K562 (cell line): ENCODE data around the gene EPHB2. TPM values are rescaled to one million over a fixed set of nuclear protein-coding genes. Genes with fewer than 3 reads are reported as not detected.
A peak's percentile ranks its signal among the peaks of the same experiment; 100 is the strongest.

ENCODE experiments used
- ATAC-seq: fragments of 200-7000 bp; cut with Tn5 transposase; 3 replicates; pipeline ENCODE4 v1.9.1; 2020; ENCODE audit warnings: moderate library complexity
- BruUV-seq: library from RNA; stranded (reverse); fragments of 400-500 nt; replicated peaks from 2 replicates; lab custom pipeline; 2021; lab: Mats Ljungman, UMichigan
- CTCF ChIA-PET: fragments of 300-600 bp; formaldehyde crosslinking; extraction: SDS; loops from one replicate; lab custom pipeline; 2021; ENCODE audit warnings: low intra/inter-chr PET ratio; lab: Yijun Ruan, JAX
- POLR2A ChIA-PET: fragments of 300-600, 350-650 bp; sonication (Branson Sonifier 250); formaldehyde crosslinking; extraction: SDS; loops from one replicate; lab custom pipeline; 2021; ENCODE audit warnings: antibody characterized with exemption, inconsistent platforms; lab: Yijun Ruan, JAX
- DNase-seq, 4 experiments: peaks; one replicate each; pipeline versions ENCODE4 v3.0.0 to v3.0.0-alpha.2; 2011 to 2018; ENCODE audit warnings: low spot score in 3 of 4, mixed read lengths in 3 of 4; ENCODE audit errors: extremely low read depth in 1 of 4
- FAIRE-seq: peaks from 2 replicates; lab custom pipeline; 2011; peaks lifted over from hg19 to GRCh38; lab: Jason Lieb, UNC
- H2AFZ ChIP-seq: 2 replicates; pipeline ENCODE4 v1.6.0; 2011; ENCODE audit warnings: low read depth, low read length, control low read depth, inconsistent platforms
- H3K27ac ChIP-seq: fragments of 200-600 bp; 3 replicates; pipeline ENCODE4 v1.8.0; 2011; ENCODE audit warnings: low read depth, mild to moderate bottlenecking, control low read depth, inconsistent platforms, low read length, moderate library complexity, mixed read lengths; ENCODE audit errors: extremely low read depth
- H3K27me3 ChIP-seq, 2 experiments: fragments of 300-600 bp in 1 of 2; 2 replicates in 1 of 2; 3 replicates in 1 of 2; pipeline versions ENCODE4 v1.6.0 to v1.8.0; 2011; ENCODE audit warnings: inconsistent platforms in 2 of 2, low read length in 2 of 2, mild to moderate bottlenecking in 1 of 2, mixed read lengths in 1 of 2, moderate library complexity in 1 of 2; ENCODE audit not compliant: control insufficient read depth in 2 of 2, insufficient read depth in 2 of 2
- H3K36me3 ChIP-seq: fragments of 300-600 bp; 3 replicates; pipeline ENCODE4 v1.8.0; 2011; ENCODE audit warnings: mild to moderate bottlenecking, low read length, inconsistent platforms; ENCODE audit not compliant: control insufficient read depth, insufficient read depth
- H3K4me1 ChIP-seq, 2 experiments: fragments of 200-600 bp in 1 of 2; replicated peaks in 1 of 2; 2 replicates in 1 of 2; 3 replicates in 1 of 2; pipeline versions ENCODE4 v1.5.1 to v1.8.0; 2011; ENCODE audit warnings: inconsistent platforms in 2 of 2, low read length in 2 of 2, mild to moderate bottlenecking in 1 of 2, mixed read lengths in 1 of 2, moderate library complexity in 1 of 2; ENCODE audit not compliant: control insufficient read depth in 2 of 2, insufficient read depth in 2 of 2
- H3K4me2 ChIP-seq: 2 replicates; pipeline ENCODE4 v1.6.1; 2011; ENCODE audit warnings: low read length, control low read depth, inconsistent platforms, mixed read lengths; ENCODE audit not compliant: insufficient read depth
- H3K4me3 ChIP-seq: fragments of 200-600 bp; sonication (generic), shearing (Covaris generic); 2 replicates; pipeline ENCODE4 v1.5.1; 2016; ENCODE audit warnings: control low read depth, inconsistent platforms
- H3K79me2 ChIP-seq: fragments of 200-600 bp; 3 replicates; pipeline ENCODE4 v1.8.0; 2011; ENCODE audit warnings: low read length, inconsistent platforms; ENCODE audit not compliant: control insufficient read depth, insufficient read depth
- H3K9ac ChIP-seq, 2 experiments: 2 replicates each; pipeline versions ENCODE4 v1.6.0 to v1.6.1; 2011; ENCODE audit warnings: low read depth in 2 of 2, low read length in 2 of 2, control low read depth in 1 of 2, inconsistent platforms in 1 of 2, mild to moderate bottlenecking in 1 of 2, mixed read lengths in 1 of 2; ENCODE audit not compliant: insufficient read depth in 1 of 2
- H3K9me1 ChIP-seq: one replicate; pipeline ENCODE4 v1.6.0; 2011; ENCODE audit warnings: inconsistent platforms, mild to moderate bottlenecking, low read length, moderate library complexity; ENCODE audit not compliant: control insufficient read depth, insufficient read depth
- H3K9me3 ChIP-seq: replicated peaks from 2 replicates; pipeline ENCODE4 v1.5.1; 2011; ENCODE audit warnings: low read depth, low read length, inconsistent platforms; ENCODE audit not compliant: control insufficient read depth, insufficient read depth
- H4K20me1 ChIP-seq: replicated peaks from 2 replicates; pipeline ENCODE4 v1.6.1; 2011; ENCODE audit warnings: low read length, inconsistent platforms, mixed read lengths; ENCODE audit not compliant: control insufficient read depth, insufficient read depth
- THAP12 ChIP-seq: fragments of 250-450 bp; sonication (Bioruptor Pico); IDR thresholded peaks from 2 replicates; pipeline ENCODE4 v1.9.0; 2021; ENCODE audit warnings: mild to moderate bottlenecking, inconsistent platforms
- WGBS: fragments of 100-300 bp; shearing (Covaris generic); methylation state at CpG from one replicate; pipeline ENCODE4 v1.1.6; 2016; ENCODE audit warnings: low coverage, mixed read lengths; ENCODE audit not compliant: insufficient coverage; ENCODE audit errors: missing lambda C conversion rate; 5-methylcytosine and 5-hydroxymethylcytosine counted together
- in situ Hi-C: fragments of 300-500 bp; cut with MboI; formaldehyde crosslinking; loops from 4 replicates; pipeline ENCODE4 v1.15.0; 2018; ENCODE audit warnings: inconsistent platforms, mixed read lengths
- intact Hi-C: fragments of 100-400 bp; cut with micrococcal nuclease; formaldehyde crosslinking; loops from 2 replicates; pipeline ENCODE4 v1.14.2; 2022
- polyA plus RNA-seq, 8 experiments: library from polyadenylated mRNA; depleted of rRNA in 4 of 8; stranded (reverse) in 5 of 8; unstranded in 3 of 8; fragments of >200 nt; fragmentation: Nextera tagmentation in 2 of 8; fragmentation: Illumina TruSeq in 1 of 8; extraction: Ambion mirVana in 2 of 8; extraction: Trizol in 1 of 8; gene quantifications; 2 replicates each; pipeline versions ENCODE4 v1.2.1 to v1.2.3, GENCODE V29; 2011 to 2014; ENCODE audit warnings: inconsistent platforms in 1 of 8, missing spikeins in 1 of 8
- total RNA-seq, 7 experiments: library from RNA; depleted of rRNA in 6 of 7; stranded (reverse); fragments of >200 nt in 6 of 7; fragmentation: Illumina TruSeq in 2 of 7; extraction: Trizol in 2 of 7; gene quantifications; 2 replicates each; pipeline versions ENCODE4 v1.2.1 to v1.2.3, GENCODE V29; 2011 to 2021; ENCODE audit warnings: low replicate concordance in 1 of 7
- TF ChIP-seq, protein P1 (sequence below): fragments of 450-650 bp; IDR thresholded peaks from 2 replicates; pipeline ENCODE4 v1.6.1; 2016

EPHB2 gene
- total and polyA plus RNA-seq, 9 of the 15 experiments (the other 6 are each of a cell fraction or from before 2014, with no cell fraction given), result not detected

GRCh38 chr1:22883406-22883805, 172.8 kb downstream of the EPHB2 start:
- Histone ChIP-seq H3K4me2 (no peak overlapping the region), H2AFZ (no peak overlapping the region), H3K36me3 (no peaks in the 10 kb centered on the region), H3K9me1 (no peaks in the 10 kb centered on the region), H3K79me2 (no peaks in the 10 kb centered on the region), H3K9ac (no peak overlapping the region), H3K4me3 (no peak overlapping the region), H4K20me1 (peaks cover 17% of the 10 kb centered on the region), H3K4me1 (0 out of 5 replicates have a peak, but pooled peaks cover 0 to 5% of the 10 kb centered on the region in 2 experiments), H3K27ac (no peak overlapping the region), H3K9me3 (no peaks in the 10 kb centered on the region), H3K27me3 (peaks cover 22 to 82% of the 10 kb centered on the region in 2 experiments)
- TF ChIP-seq THAP12 (CRISPR knock-in tag), result no peak
- TF ChIP-seq, protein P1, sequence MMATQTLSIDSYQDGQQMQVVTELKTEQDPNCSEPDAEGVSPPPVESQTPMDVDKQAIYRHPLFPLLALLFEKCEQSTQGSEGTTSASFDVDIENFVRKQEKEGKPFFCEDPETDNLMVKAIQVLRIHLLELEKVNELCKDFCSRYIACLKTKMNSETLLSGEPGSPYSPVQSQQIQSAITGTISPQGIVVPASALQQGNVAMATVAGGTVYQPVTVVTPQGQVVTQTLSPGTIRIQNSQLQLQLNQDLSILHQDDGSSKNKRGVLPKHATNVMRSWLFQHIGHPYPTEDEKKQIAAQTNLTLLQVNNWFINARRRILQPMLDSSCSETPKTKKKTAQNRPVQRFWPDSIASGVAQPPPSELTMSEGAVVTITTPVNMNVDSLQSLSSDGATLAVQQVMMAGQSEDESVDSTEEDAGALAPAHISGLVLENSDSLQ, result peak; percentile 43; the same call in 1 of the 2 replicates
- in situ Hi-C loops, result no loop called here
- CTCF ChIA-PET, result no interaction called here
- no TSS peak for BruUV-seq
- ATAC-seq (no peak), DNase-seq (no peak), FAIRE-seq (no peak)
- WGBS, result 1% methylated on average over 11 of the region's 11 CpGs
- POLR2A ChIA-PET, result interaction anchor here (1.3 kb wide), 1 partner anchor 8 kb away, joined by 3 read pairs; no protein-coding TSS in a partner anchor
- intact Hi-C loops, result no loop called here
